ENCODE measurements around the gene PEPD. TPM values are rescaled to one million over a fixed set of nuclear protein-coding genes. Genes with fewer than 3 reads are reported as not detected.

PEPD gene
- total RNA-seq, 1 donor = 87.9 TPM

- no peak for TF ChIP-seq CTCF (IDR thresholded peaks at IDR 0.05; ENCODE audit: extremely low read depth, low read depth, low read length)
- Histone ChIP-seq H3K36me3 (ENCODE audit: insufficient read depth, low read length) (no peaks in the 10 kb centered on the region), H3K4me2 (ENCODE audit: insufficient read depth, low read length) (no peak overlapping the region), H3K9me3 (ENCODE audit: low read depth, low read length) (no peaks in the 10 kb centered on the region), H3K27ac (ENCODE audit: low read depth, low read length) (no peak overlapping the region), H3K4me1 (ENCODE audit: insufficient read depth, low read length) (no peaks in the 10 kb centered on the region), H4K20me1 (ENCODE audit: insufficient read depth, low read length) (no peaks in the 10 kb centered on the region), H2AFZ (ENCODE audit: low read length) (no peak overlapping the region), H3K79me2 (ENCODE audit: insufficient read depth, low read length) (no peaks in the 10 kb centered on the region), H3K27me3 (ENCODE audit: insufficient read depth, low read length) (no peaks in the 10 kb centered on the region), H3K4me3 (ENCODE audit: insufficient read depth, low read length) (no peak overlapping the region)
- DNase-seq (ENCODE audit: insufficient read length, low spot score, missing footprints) = no peak
These were observed 32.1 kb upstream of the PEPD start for GRCh38 chr19:33553530-33554310.

- DNase-seq (ENCODE audit: insufficient read length, low spot score, missing footprints) = no peak
- Histone ChIP-seq H2AFZ (ENCODE audit: low read length) (no peak overlapping the region), H3K79me2 (ENCODE audit: insufficient read depth, low read length) (no peaks in the 10 kb centered on the region), H3K4me1 (ENCODE audit: insufficient read depth, low read length) (no peaks in the 10 kb centered on the region), H3K27me3 (ENCODE audit: insufficient read depth, low read length) (no peaks in the 10 kb centered on the region), H3K4me3 (ENCODE audit: insufficient read depth, low read length) (no peak overlapping the region), H3K27ac (ENCODE audit: low read depth, low read length) (no peak overlapping the region), H4K20me1 (ENCODE audit: insufficient read depth, low read length) (no peaks in the 10 kb centered on the region), H3K9me3 (ENCODE audit: low read depth, low read length) (no peaks in the 10 kb centered on the region), H3K4me2 (ENCODE audit: insufficient read depth, low read length) (no peak overlapping the region), H3K36me3 (ENCODE audit: insufficient read depth, low read length) (no peaks in the 10 kb centered on the region)
- no peak for TF ChIP-seq CTCF (IDR thresholded peaks at IDR 0.05; ENCODE audit: extremely low read depth, low read depth, low read length)
These were observed 31.3 kb upstream of the PEPD start for GRCh38 chr19:33552928-33553279.

- Histone ChIP-seq H3K4me1 (ENCODE audit: insufficient read depth, low read length) (no peaks in the 10 kb centered on the region), H4K20me1 (ENCODE audit: insufficient read depth, low read length) (no peaks in the 10 kb centered on the region), H3K79me2 (ENCODE audit: insufficient read depth, low read length) (no peaks in the 10 kb centered on the region), H3K4me3 (ENCODE audit: insufficient read depth, low read length) (no peak overlapping the region), H3K9me3 (ENCODE audit: low read depth, low read length) (no peaks in the 10 kb centered on the region), H2AFZ (ENCODE audit: low read length) (no peak overlapping the region), H3K4me2 (ENCODE audit: insufficient read depth, low read length) (no peak overlapping the region), H3K27me3 (ENCODE audit: insufficient read depth, low read length) (peaks cover 3% of the 10 kb centered on the region), H3K27ac (ENCODE audit: low read depth, low read length) (no peak overlapping the region), H3K36me3 (ENCODE audit: insufficient read depth, low read length) (no peaks in the 10 kb centered on the region)
- no peak for TF ChIP-seq CTCF (IDR thresholded peaks at IDR 0.05; ENCODE audit: extremely low read depth, low read depth, low read length)
- DNase-seq (ENCODE audit: insufficient read length, low spot score, missing footprints) = no peak
These were observed 30.8 kb upstream of the PEPD start for GRCh38 chr19:33552191-33552927.

- Histone ChIP-seq H3K36me3 (ENCODE audit: insufficient read depth, low read length) (no peaks in the 10 kb centered on the region), H3K4me1 (ENCODE audit: insufficient read depth, low read length) (no peaks in the 10 kb centered on the region), H3K79me2 (ENCODE audit: insufficient read depth, low read length) (no peaks in the 10 kb centered on the region), H3K27ac (ENCODE audit: low read depth, low read length) (no peak overlapping the region), H3K4me2 (ENCODE audit: insufficient read depth, low read length) (no peak overlapping the region), H4K20me1 (ENCODE audit: insufficient read depth, low read length) (no peaks in the 10 kb centered on the region), H3K9me3 (ENCODE audit: low read depth, low read length) (no peaks in the 10 kb centered on the region), H3K27me3 (ENCODE audit: insufficient read depth, low read length) (peaks cover 3% of the 10 kb centered on the region), H2AFZ (ENCODE audit: low read length) (no peak overlapping the region), H3K4me3 (ENCODE audit: insufficient read depth, low read length) (no peak overlapping the region)
- no peak for DNase-seq (ENCODE audit: insufficient read length, low spot score, missing footprints)
- TF ChIP-seq CTCF (IDR thresholded peaks at IDR 0.05; ENCODE audit: extremely low read depth, low read depth, low read length) = no peak
These were observed 30.1 kb upstream of the PEPD start for GRCh38 chr19:33551676-33552075.

Data from osteoblast (primary cell).